ENCODE data around the gene MED4. TPM values are rescaled to one million over a fixed set of nuclear protein-coding genes. Genes with fewer than 3 reads are reported as not detected.
A peak's percentile ranks its signal among the peaks of the same experiment; 100 is the strongest.

MED4 gene
- total RNA-seq, 1 experiment from 2014 or later, result 50.6 TPM

DNA sequence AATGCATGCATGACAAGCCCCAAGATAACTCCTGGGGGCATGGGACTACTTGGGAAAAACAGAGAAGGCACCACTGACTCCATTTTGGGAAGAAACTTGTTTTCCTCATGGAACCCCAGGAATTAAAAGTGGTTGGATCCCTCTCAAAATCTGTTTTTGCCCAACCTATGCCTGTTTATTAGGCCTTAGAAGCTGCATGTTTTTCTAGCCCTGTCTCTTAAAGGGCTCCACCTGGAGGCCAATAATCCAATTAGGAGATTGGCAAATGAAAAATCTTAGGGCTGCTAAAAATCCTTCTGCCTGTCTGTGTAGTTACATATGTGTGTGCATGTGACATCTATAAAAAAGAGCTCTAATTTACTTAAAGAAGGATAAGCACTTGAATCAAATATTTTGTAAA lies 26.9 kb downstream of the MED4 start:
- no peak overlapping the region for H2BK120ac ChIP-seq (ENCODE audit: low read depth, low read length, poor library complexity, severe bottlenecking)
- no peak overlapping the region for H4K91ac ChIP-seq (ENCODE audit: insufficient read length, low read depth, low read length)
- H2AFZ ChIP-seq (ENCODE audit: low read length), result no peak overlapping the region
- H3K56ac ChIP-seq (ENCODE audit: insufficient read length, low read depth, low read length), result no peak overlapping the region
- no peak overlapping the region for H2BK20ac ChIP-seq (ENCODE audit: low read depth, low read length, poor library complexity, severe bottlenecking)
- H3K23ac ChIP-seq (ENCODE audit: insufficient read length, low read depth, low read length), result no peak overlapping the region
- no peak for DNase-seq
- no peak overlapping the region for H2BK5ac ChIP-seq (ENCODE audit: insufficient read length, low read length)
- H3K23me2 ChIP-seq (ENCODE audit: insufficient read length, low read depth, low read length, poor library complexity, severe bottlenecking), result no peaks in the 10 kb centered on the region
- H3K18ac ChIP-seq (ENCODE audit: insufficient read length, low read depth, low read length), result no peak overlapping the region
- Mint-ChIP-seq H3K4me3 (no peak overlapping the region), H3K36me3 (ENCODE audit: insufficient read depth in 1 of 3, low read depth in 3 of 3) (peaks cover 71 to 90% (median 79%) of the 10 kb centered on the region in 3 experiments), H3K27me3 (ENCODE audit: low read depth) (no peaks in the 10 kb centered on the region), H3K9me3 (peaks cover 49 to 62% of the 10 kb centered on the region in 2 experiments), H3K4me1 (no peaks in the 10 kb centered on the region), H3K27ac (no peak overlapping the region)
- no peaks in the 10 kb centered on the region for H3K79me2 ChIP-seq (ENCODE audit: insufficient read depth, low read length)
- no peak overlapping the region for H2BK15ac ChIP-seq (ENCODE audit: low read depth, low read length)
- H3K4me2 ChIP-seq (ENCODE audit: insufficient read depth, insufficient read length, low read length), result no peak overlapping the region
- H3K4me1 ChIP-seq (ENCODE audit: insufficient read depth, low read length), result no peaks in the 10 kb centered on the region
- no peak overlapping the region for H2BK12ac ChIP-seq (ENCODE audit: insufficient read length, low read depth, low read length)
- no peak overlapping the region for H4K5ac ChIP-seq (ENCODE audit: insufficient read length, low read depth, low read length)
- no peak overlapping the region for H3K9ac ChIP-seq (ENCODE audit: extremely low read depth, insufficient read length, low read length)
- no peaks in the 10 kb centered on the region for H4K20me1 ChIP-seq (ENCODE audit: control insufficient read depth, insufficient read depth, insufficient read length)
- no peaks in the 10 kb centered on the region for H3K79me1 ChIP-seq (ENCODE audit: insufficient read depth, low read depth, low read length, poor library complexity, severe bottlenecking)
- H3K27me3 ChIP-seq (ENCODE audit: insufficient read depth, low read length), result no peaks in the 10 kb centered on the region
- no peak overlapping the region for H3T11ph ChIP-seq (ENCODE audit: low read length)
- no peak overlapping the region for H3K4ac ChIP-seq (ENCODE audit: low read depth, low read length)
- TF ChIP-seq, protein P1, sequence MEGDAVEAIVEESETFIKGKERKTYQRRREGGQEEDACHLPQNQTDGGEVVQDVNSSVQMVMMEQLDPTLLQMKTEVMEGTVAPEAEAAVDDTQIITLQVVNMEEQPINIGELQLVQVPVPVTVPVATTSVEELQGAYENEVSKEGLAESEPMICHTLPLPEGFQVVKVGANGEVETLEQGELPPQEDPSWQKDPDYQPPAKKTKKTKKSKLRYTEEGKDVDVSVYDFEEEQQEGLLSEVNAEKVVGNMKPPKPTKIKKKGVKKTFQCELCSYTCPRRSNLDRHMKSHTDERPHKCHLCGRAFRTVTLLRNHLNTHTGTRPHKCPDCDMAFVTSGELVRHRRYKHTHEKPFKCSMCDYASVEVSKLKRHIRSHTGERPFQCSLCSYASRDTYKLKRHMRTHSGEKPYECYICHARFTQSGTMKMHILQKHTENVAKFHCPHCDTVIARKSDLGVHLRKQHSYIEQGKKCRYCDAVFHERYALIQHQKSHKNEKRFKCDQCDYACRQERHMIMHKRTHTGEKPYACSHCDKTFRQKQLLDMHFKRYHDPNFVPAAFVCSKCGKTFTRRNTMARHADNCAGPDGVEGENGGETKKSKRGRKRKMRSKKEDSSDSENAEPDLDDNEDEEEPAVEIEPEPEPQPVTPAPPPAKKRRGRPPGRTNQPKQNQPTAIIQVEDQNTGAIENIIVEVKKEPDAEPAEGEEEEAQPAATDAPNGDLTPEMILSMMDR (conservative IDR thresholded peaks at IDR 0.05), result peak; percentile 32; the same call in 1 of the 3 replicates
- no peak overlapping the region for H3K27ac ChIP-seq (ENCODE audit: insufficient read length, low read depth, low read length)
- H2AK5ac ChIP-seq (ENCODE audit: insufficient read length, low read length), result no peak overlapping the region
- H4K8ac ChIP-seq (replicated peaks; ENCODE audit: insufficient read length, low read depth, low read length), result no peak overlapping the region
- H3K14ac ChIP-seq (ENCODE audit: insufficient read depth, low read length), result no peak overlapping the region
- H3K9me3 ChIP-seq (ENCODE audit: control insufficient read depth, low read depth, low read length), result peaks cover 70% of the 10 kb centered on the region
